H1 (cell line): ENCODE results near the gene PAX5. TPM values are rescaled to one million over a fixed set of nuclear protein-coding genes. Genes with fewer than 3 reads are reported as not detected.

ENCODE experiments used
- ATF2 ChIP-seq: IDR thresholded peaks from 2 replicates; pipeline ENCODE4 v1.6.1; 2012; ENCODE audit warnings: low read length, inconsistent platforms
- E2F6 ChIP-seq: IDR thresholded peaks from 2 replicates; pipeline ENCODE4 v1.6.1; 2012; ENCODE audit warnings: inconsistent platforms
- JUND ChIP-seq: IDR thresholded peaks from 2 replicates; pipeline ENCODE4 v1.6.1; 2011; ENCODE audit warnings: mild to moderate bottlenecking, improper control_type of control experiment, low read length
- KDM4A ChIP-seq: IDR thresholded peaks from one replicate; pipeline ENCODE4 v1.7.1; 2012; ENCODE audit warnings: low read depth, mild to moderate bottlenecking, moderate library complexity, low read length, inconsistent platforms; ENCODE audit not compliant: severe bottlenecking
- TEAD4 ChIP-seq: IDR thresholded peaks from 2 replicates; pipeline ENCODE4 v1.6.1; 2012; ENCODE audit warnings: low read depth, low read length, inconsistent platforms, mixed read lengths
- polyA plus RNA-seq, 7 experiments: library from polyadenylated mRNA; depleted of rRNA in 3 of 7; stranded (reverse) in 5 of 7; unstranded in 2 of 7; fragments of >200 nt in 5 of 7; fragments of 200-250 nt in 2 of 7; gene quantifications; 1 replicate in 5 of 7; 2 replicates in 1 of 7; 4 replicates in 1 of 7; pipeline versions ENCODE4 v1.2.1 to v1.2.3, GENCODE V29; 2011 to 2013; ENCODE audit warnings: missing spikeins in 2 of 7, mixed read lengths in 2 of 7
- total RNA-seq: library from RNA; stranded (reverse); fragmentation: NEBNext Ultra II Directional; extraction: Animal tissue kit (Norgen Biotek cat#: 25700); gene quantifications from 2 replicates; pipeline ENCODE4 v1.2.1, GENCODE V29; 2021

The PAX5 gene
- total and polyA plus RNA-seq, 2 of the 8 experiments (the other 6 are each of a cell fraction or from before 2014, with no cell fraction given): 0.29 to 0.43 TPM

DNA sequence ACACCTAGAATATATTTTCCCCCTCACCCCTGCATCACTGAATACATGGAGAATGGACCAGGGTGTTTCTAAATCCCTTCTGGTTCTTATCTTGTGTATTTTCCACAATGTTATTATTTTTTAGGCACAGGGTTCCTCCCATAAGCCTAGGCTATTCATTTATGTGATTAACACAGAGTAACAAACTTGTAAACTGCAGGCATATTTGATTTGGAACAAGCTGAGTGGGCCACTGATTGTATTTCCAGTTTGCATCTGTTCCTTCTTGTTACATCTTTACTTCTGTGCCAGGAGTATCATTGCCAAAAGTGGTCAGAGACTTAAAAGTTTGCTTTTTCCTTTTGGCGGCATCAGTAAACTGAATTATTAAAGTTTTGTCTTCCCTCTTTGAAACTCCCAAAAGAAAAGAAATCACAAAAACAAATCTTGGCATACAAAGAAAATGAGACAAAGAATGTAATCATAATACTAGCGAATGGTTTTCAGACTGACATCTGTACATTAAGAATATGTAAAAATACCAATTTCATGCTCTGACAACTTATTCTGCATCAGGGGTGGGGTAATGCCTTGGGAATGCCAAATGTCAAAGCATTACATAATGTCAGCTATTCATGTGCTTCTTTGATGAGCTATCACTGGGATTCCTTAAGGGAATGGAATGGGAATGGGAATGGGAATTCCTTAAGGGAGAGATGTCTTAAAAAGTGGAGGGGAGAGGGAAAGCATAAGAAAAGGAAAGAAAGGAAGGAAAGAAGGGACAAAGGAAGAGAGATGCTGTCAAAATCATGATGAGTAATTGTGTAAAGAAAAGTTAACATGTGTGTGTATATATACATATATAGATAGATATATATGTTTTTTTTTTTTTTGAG lies 22.2 kb upstream of the PAX5 start (continued):
- no peak for TF ChIP-seq E2F6
- TF ChIP-seq TEAD4: no peak
- TF ChIP-seq JUND: no peak
- TF ChIP-seq KDM4A: no peak
- no peak for TF ChIP-seq ATF2
- TF ChIP-seq, all 59 proteins: peak for 0
